ENCODE results near the gene ZW10.

The ZW10 gene

DNA sequence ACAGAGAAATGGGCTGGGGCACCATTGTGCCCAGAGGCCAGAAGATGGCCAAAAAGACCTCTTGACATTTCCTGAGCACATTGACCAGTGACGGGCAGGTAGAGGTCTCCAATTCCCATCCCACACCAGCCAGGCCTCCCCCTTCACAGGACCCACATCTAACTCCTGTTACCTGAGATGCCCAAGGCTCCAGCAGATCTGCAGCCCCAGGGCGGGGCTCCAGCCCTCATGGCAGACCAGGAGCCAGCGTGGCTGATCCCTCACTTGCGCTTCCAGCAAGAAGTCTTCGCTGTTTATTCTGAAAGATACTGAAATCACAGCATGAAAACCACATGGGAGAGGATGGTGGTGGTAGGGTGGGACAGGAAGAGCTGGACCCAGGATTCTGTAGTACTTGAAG is 76.4 kb downstream of the ZW10 start:
- DNase-seq = no peak

DNA sequence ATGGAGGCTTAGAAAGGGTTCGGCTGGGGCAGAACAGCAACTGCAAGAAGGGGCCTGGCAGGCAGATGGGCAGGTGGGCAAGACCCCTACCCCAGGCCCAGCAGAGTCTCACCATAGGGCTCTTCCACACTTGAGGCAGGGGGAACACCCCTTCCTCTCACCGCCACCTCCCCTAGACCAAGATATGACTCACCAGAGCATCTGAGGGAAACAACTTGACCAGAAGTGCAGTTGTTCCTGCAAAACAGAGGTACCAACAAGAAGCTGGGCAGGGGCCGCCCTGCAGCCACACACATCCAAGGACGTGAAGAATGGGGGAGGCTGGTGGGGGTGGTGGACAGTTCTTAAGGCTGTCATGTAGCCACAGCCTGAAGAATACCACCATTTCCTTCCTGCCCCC is 78.3 kb downstream of the ZW10 start:
- DNase-seq = no peak

DNA sequence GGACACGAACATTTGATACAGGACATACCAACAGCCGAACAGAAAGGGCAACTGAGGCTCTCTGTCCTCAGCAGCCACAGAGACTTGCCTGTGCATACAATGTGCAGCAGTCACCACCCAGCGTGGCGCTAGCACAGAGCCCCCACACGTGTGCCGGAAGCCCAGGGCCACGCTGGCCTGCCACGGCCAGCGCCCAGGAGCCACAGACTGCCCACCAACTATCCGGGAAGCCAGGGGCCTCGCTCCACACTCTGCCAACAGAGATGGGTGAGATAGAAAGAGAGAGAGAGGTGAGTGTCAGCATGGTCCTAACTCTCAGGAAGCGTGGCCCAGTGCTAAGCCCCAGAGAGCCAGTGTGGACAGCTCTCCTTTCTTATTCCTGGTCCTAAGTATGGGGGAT is 79.1 kb downstream of the ZW10 start:
- DNase-seq = no peak

DNA sequence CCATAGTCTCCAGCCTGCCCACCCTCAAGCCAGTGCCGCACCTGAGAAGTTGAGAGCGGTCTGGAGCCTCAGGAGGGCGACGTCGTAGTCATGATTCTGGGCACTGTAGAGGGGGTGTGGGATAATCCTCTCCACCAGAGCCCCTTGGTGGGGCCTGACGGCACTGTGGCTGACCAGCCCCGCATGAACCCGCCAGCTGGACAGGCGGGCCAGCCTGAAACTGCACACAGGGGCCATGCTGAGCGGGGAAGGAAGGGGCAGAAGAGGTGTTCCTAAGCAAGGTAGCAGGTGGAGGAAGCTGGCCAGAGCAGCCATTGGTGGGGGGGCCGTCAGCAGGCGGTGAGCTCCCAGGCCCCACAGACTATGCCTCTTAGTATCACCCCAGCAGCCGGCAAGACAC is 80.5 kb downstream of the ZW10 start:
- no peak for DNase-seq

DNA sequence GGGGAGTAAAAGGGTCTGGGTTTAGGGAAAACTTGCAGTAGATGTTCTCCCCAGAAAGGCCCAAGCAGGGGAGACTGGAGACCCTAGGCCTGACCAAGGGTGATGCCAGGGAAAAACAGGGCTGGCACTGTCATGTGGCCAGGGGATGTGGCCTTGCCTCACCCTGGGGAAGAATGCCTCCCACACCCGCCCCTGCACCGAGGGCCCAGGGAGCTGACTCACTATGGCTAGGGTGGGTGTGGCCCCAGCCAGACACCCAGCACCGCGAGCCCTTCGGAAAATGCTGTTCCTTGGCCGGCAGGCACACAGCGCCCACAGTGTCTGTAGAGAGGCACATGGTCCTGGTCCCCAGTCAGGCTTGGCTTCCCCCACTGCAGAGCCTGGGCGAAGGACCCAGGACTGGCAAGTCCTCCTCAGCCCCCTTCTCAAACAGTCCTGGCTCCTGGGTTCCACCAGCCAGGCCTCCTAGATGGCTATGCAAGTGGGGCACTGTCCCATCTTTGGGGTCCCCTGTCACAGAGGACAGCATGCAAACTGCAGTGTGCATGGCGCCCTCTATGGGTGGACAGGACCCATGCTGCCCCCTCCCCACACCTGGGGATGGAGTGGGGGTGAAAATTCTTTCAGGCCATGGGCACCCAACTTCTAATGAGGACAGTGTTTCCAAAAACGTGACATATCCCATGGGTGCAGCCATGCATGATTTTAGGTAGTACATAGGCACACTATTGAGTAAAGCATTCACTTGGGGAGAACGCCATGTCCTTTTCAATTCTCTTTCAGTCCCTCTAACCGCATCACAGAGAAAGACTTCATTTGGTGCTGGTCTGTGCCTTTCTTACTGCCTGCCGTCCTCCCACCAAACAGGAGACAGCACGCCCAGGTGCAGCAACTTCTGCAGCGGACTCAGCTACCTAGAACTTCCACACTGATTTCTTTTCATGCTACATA is 82.6 kb downstream of the ZW10 start:
- DNase-seq = no peak

DNA sequence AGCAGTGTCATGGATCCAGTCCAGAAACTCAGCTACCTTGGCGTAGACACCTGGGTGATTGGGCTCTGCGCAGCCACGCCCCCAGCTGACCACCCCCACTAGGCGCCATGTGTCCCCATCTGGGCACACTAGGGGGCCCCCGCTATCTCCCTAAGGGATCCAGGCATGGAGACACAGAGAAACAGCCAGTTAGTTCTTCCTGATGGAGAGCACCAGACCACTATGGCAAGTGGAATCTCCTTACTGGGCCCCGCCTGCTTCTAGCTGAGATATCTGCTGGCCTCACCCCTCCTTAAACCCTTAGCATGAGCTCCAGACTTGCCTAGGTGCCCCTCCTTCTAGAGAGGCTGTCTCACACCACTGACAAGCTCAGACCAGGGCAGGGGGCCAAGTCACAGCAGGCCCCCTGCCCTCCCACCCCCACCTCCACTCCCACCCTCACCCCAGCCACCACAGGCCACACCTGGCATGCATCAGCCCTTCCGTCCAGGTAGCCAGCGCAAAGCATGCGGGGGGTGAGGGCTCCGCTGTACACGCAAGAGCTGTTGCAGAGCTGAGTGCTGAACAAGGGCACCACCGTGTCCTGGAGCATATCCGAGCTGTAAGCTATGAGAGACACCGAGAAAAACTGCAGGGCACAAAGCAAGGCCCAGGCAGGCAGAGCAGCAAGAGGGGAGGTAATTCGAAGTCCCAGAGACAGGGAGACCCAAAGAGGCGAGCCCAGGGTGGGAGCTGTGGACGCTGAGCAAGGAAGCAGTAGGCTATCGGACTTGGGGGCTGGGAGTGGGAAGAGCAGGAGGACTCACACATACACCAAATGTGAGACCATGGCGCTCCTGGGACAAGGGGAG is 83.5 kb downstream of the ZW10 start:
- no peak for DNase-seq

DNA sequence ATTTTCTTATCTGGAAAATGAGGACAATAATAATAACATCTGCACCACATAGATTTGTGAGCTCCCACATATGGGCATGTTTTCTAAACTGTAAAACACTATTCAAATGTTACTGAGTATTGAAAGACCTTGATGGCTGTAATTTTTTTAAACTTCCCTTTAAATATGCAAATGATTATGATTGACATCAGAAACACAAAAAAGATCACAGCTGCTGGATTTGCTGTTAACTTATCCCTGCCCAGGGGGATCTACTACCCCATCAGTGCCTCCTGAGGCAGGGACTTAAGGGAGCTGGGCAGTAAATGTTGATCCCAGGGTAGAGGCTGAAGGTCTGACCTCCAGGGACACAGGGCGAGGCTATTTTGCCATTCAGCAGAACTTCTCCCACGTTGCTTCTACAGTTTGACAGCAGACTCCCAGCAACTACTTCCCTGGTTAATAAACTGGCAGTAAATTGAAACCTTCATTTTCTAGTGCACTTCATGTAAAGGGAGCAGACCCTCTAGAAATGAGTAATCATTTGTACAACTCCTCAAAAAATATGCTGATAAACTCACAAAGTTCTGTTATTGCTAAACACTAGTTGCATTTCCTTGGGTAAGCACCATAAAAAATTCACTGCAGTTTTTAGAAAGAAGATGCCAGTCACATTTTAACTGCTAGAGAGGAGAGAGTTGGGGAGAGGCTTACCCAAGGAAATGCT is 87.7 kb downstream of the ZW10 start:
- no peak for DNase-seq

DNA sequence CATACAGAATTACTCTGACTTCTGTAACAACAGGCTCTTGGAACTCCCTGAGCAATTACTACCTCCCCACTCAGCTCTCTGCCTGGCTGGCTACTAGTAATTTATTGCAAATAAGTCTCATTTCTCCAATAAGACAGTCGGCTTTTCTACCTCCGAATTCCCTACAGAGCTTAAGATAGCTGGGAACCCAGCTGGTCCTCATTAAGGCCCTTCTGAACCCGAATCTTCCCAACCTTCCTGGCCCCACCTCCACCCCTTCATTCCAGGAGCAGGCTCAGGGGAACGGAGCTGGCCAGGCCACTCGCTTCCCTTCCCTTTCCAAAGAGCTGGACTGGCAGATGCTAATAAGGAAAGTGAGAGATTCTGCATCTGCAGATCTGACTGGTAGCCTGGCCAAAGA is 89.0 kb downstream of the ZW10 start:
- DNase-seq = no peak

DNA sequence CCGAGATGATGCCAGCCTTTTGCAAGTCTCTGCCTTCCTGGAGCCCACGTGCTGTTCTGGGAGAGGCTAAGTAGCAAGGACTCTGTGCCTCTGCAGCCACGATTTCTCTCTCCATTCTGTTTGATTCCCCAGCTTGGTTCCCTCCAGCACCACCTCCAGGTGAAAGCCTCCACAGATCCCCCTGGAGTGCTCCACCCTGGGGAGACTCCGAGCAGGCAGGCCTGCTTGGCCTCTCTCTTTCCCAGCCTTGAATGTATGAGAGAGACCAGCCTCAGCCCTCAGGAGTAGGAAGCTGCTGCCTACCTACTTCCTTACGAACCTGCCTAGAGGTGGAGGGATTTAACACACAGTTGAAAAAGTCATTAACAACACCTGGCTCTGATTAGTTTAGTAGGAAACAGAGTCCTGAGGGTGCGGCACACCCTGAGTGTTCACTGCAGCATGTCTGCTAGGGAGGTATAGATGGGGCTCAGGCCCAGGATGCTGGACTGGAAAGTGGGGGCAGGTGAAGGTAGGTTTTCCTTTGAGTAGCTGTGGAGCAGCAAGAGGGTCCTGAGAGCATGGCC is 89.9 kb downstream of the ZW10 start:
- no peak for DNase-seq

Data from left hindlimb (tissue), 1 donor.